ENCODE results near the gene HSFX2.
"Not testable (repeated sequence)": the region's sequence is repeated elsewhere in the genome, so short reads cannot be mapped to it uniquely, and the experiment has no call there.

The HSFX2 gene

DNA sequence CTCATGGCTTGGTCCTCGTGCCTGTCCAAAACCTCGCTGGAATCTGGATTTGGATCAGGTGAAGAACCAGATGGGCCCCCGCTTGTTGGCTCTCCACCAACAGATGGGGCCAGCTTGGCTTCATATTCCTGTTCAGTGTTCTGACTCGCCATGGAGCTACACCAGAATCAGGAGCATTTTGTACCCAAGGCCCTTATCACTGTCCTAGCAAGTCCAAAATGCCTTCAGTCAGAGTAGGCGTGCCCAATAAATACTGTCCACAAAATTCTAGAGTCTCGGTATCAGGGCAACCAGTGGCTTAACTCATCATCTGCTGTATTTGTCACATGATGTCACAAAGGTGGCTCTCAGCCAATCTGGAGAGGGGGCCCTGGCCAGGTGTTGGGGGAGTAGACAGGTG lies 45.4 kb downstream of the HSFX2 start, which contains the start of gene HSFX3:
TSS of gene HSFX3 (minus strand) at position 224 of the 400 bp plus-strand sequence. CDS start at position 152, 72 bp downstream.
- not testable (repeated sequence) for H3K4me3 ChIP-seq (ENCODE audit: low read length); H3K27me3 ChIP-seq (ENCODE audit: control insufficient read depth, insufficient read depth, low read length); H3K9me3 ChIP-seq (ENCODE audit: control insufficient read depth, low read length); H3K4me1 ChIP-seq (ENCODE audit: control insufficient read depth, insufficient read depth, low read length); H3K36me3 ChIP-seq (ENCODE audit: control insufficient read depth, insufficient read depth, low read length); H3K9ac ChIP-seq (ENCODE audit: low read length)

DNA sequence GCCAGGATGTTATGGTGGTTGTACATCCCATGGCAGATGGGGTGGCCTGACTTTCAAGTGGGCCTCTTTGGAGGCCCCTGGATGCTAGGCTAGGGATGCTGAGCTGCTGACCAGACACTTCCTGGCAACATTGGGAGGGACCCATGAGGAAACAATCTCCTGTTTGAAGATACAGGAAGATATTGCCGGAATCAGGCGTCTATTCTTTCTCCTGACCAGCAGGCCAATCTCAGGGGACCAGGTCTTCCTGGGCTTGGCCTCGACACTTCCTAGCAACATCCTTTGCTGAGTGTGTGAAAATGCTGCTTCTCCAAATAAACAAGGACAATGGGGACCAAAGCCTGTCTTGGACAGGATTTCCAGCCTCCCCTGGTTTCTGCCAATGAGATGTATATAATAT lies 47.3 kb downstream of the HSFX2 start:
- H3K4me1 ChIP-seq (ENCODE audit: control insufficient read depth, insufficient read depth, low read length); H3K9me3 ChIP-seq (ENCODE audit: control insufficient read depth, low read length); H3K9ac ChIP-seq (ENCODE audit: low read length); H3K4me3 ChIP-seq (ENCODE audit: low read length); H3K27me3 ChIP-seq (ENCODE audit: control insufficient read depth, insufficient read depth, low read length); H3K36me3 ChIP-seq (ENCODE audit: control insufficient read depth, insufficient read depth, low read length): not testable (repeated sequence)

DNA sequence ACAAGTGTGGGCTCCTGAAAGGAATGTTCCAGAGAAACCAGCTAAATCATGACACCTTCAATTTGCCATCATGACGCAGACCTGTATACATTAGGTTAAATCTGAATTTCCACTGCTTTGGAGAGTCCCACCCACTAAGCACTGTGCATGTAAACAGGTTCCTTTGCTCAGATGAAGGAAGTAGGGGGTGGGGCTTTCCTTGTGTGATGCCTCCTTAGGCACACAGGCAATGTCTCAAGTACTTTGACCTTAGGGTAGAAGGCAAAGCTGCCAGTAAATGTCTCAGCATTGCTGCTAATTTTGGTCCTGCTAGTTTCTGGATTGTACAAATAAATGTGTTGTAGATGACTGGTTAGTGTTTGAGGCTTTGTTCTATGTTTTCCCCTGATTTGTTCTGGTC lies 48.2 kb downstream of the HSFX2 start:
- not testable (repeated sequence) for H3K27me3 ChIP-seq (ENCODE audit: control insufficient read depth, insufficient read depth, low read length); H3K9ac ChIP-seq (ENCODE audit: low read length); H3K9me3 ChIP-seq (ENCODE audit: control insufficient read depth, low read length); H3K4me3 ChIP-seq (ENCODE audit: low read length); H3K4me1 ChIP-seq (ENCODE audit: control insufficient read depth, insufficient read depth, low read length); H3K36me3 ChIP-seq (ENCODE audit: control insufficient read depth, insufficient read depth, low read length)

DNA sequence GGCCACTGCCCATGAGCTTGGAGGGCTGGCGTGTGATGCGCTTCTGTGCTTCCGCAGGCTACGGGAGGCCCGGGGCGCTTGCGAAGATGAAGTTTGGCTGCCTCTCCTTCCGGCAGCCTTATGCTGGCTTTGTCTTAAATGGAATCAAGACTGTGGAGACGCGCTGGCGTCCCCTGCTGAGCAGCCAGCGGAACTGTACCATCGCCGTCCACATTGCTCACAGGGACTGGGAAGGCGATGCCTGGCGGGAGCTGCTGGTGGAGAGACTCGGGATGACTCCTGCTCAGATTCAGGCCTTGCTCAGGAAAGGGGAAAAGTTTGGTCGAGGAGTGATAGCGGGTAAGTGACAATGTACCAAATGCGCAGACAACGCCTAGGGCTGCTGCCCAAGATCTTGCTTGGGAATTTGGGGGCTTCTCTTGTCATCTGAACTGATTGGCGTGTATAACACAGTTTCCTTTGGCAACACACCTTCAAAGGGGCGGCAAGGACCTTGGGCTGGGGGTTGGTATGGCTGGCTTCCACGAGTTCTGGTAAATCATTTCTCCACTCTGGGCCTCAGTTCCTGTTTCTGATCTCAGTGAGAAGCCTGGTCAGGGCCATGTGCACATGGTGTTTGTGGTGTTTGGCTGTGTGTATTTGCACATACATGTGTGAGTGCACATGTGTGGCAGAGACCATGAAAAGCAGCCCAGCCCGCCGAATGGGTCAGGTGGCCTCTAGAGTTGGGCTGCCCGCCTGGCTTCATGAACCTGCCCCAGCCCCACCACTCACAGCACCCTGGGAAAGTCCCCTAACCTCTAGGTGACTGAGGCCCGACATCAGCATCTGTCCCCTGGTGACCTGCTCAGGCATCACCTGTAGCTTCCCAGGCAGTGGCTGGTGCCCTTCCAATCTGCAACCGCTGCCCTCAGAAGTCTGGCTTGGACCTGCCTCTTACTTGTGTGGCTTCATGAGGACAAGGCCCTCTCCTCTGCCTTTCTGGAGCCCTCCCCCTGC lies 49.3 kb downstream of the HSFX2 start:
- H3K9ac ChIP-seq (ENCODE audit: low read length); H3K9me3 ChIP-seq (ENCODE audit: control insufficient read depth, low read length); H3K27me3 ChIP-seq (ENCODE audit: control insufficient read depth, insufficient read depth, low read length); H3K4me1 ChIP-seq (ENCODE audit: control insufficient read depth, insufficient read depth, low read length); H3K36me3 ChIP-seq (ENCODE audit: control insufficient read depth, insufficient read depth, low read length); H3K4me3 ChIP-seq (ENCODE audit: low read length): not testable (repeated sequence)
